ENCODE results near the gene TMEM37.

Gene TMEM37

DNA sequence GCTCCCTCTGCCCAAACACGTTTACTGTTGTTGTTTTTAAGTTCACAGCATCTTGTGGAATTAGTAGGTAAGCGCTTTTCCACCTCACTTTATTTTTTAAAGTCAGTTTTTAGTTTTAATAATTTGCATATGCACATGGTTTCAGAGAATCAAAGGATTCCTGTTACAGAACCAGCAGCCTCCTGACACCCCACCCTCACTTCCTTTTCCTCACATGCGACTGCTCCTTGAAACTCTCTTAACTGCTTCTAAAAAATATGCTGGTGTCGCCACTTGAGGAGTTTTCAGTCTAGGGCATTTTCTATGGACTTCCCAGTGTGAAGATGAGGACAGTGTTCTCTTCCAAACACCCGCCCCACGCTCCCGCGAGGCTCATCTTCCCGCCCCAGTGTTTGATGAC is 14.4 kb downstream of the TMEM37 start:
- TF ChIP-seq, protein P1, sequence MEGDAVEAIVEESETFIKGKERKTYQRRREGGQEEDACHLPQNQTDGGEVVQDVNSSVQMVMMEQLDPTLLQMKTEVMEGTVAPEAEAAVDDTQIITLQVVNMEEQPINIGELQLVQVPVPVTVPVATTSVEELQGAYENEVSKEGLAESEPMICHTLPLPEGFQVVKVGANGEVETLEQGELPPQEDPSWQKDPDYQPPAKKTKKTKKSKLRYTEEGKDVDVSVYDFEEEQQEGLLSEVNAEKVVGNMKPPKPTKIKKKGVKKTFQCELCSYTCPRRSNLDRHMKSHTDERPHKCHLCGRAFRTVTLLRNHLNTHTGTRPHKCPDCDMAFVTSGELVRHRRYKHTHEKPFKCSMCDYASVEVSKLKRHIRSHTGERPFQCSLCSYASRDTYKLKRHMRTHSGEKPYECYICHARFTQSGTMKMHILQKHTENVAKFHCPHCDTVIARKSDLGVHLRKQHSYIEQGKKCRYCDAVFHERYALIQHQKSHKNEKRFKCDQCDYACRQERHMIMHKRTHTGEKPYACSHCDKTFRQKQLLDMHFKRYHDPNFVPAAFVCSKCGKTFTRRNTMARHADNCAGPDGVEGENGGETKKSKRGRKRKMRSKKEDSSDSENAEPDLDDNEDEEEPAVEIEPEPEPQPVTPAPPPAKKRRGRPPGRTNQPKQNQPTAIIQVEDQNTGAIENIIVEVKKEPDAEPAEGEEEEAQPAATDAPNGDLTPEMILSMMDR (IDR thresholded peaks at IDR 0.05; ENCODE audit: low read length, missing control alignments), result no peak

DNA sequence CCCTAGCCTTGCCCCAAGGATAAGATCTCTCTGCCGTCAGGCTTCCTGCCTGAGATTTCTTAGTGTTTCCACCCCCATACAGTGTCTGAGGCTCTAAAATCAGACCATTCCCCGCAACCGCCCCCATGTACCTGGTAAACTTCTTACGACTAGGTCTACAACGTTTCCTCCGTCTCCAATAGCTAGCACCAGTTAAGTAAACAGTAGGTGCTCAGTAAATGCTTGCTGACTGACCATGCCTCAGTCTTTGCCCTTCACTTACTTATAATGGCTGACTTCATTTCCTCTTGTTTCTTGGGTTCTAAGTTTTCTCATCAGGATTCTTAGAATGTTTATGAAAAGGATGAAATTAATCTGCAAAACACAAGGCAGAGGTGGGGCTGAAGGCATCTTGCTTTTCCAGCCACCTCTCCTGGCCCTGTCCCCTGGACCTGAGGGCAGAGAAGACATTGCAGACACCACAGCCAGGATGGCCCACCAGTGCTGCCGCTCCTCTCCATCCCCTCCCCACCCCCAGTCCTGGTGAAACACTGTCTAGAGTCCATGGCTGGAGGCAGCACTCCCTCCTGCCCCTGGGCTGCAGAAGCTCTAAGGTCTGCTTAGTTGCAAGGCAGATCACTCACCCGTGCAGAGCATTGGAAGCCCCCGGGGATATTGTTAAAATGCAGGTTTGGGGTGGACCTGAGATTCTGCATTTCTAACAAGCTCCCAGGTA is 16.9 kb downstream of the TMEM37 start:
- TF ChIP-seq, protein P1 (IDR thresholded peaks at IDR 0.05; ENCODE audit: low read length, missing control alignments), result no peak
- H3K4me3 ChIP-seq (replicated peaks; ENCODE audit: low read depth, low read length), result no peak overlapping the region
- no peak for DNase-seq (ENCODE audit: low read depth)

More for the DNA sequence above, 14.4 kb downstream of the TMEM37 start:
- DNase-seq (ENCODE audit: low read depth), result no peak
- H3K4me3 ChIP-seq (replicated peaks; ENCODE audit: low read depth, low read length), result no peak overlapping the region

DNA sequence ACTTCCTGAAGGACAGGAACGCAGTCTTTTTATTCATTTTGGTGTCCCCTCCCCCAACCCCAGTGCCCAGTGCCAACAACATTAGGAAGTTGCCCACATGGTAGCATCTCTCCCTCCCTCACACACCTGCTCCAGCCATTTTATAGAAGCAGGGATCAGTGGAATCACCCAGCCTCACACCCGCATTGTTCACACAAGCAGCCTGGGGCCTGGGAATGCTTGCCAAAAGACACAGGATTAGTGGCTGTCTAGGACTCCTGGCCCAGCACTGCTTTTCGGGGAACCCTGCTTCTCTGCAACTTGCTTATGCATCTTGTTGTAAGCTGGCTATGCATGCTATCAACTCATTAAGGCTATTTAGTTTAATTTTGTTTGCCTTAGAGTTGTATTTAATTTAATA is 17.9 kb downstream of the TMEM37 start:
- no peak for DNase-seq (ENCODE audit: low read depth)
- no peak overlapping the region for H3K4me3 ChIP-seq (replicated peaks; ENCODE audit: low read depth, low read length)
- TF ChIP-seq, protein P1 (IDR thresholded peaks at IDR 0.05; ENCODE audit: low read length, missing control alignments), result no peak

DNA sequence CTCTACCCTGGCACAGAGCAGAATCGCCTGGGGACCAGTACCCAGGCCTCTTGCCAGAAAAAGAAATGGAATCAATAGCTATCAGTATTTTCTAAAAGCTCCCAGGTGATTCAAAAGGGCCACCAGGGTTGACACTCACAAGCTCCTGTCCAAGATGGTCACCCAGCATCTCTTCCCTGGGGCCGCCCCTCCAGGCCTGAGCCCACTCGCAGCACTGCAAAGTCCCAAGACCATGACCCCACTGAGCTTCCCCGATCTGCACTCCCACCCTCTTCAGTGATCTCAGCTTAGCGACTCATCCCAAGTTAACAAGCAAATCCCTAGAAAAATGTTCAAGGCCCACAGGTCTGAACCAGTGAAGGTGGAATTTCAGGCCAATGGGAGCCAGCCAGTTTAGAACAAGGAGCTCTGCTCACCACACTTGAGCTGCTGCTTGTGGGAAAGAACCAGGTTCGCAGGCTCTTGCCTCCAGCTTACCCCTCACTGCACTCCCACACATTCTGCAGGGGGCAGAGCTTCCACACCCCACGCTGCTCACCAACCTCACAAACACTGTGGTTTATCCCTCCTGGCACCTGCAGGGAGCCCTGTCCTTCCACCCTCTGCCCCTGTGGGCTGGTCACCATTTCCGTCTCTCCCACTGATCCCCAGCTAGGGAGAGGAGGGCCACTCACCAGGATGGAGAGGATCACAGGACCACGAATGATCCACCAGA is 19.8 kb downstream of the TMEM37 start:
- TF ChIP-seq, protein P1 (IDR thresholded peaks at IDR 0.05; ENCODE audit: low read length, missing control alignments), result no peak
- H3K4me3 ChIP-seq (replicated peaks; ENCODE audit: low read depth, low read length), result no peak overlapping the region
- no peak for DNase-seq (ENCODE audit: low read depth)

DNA sequence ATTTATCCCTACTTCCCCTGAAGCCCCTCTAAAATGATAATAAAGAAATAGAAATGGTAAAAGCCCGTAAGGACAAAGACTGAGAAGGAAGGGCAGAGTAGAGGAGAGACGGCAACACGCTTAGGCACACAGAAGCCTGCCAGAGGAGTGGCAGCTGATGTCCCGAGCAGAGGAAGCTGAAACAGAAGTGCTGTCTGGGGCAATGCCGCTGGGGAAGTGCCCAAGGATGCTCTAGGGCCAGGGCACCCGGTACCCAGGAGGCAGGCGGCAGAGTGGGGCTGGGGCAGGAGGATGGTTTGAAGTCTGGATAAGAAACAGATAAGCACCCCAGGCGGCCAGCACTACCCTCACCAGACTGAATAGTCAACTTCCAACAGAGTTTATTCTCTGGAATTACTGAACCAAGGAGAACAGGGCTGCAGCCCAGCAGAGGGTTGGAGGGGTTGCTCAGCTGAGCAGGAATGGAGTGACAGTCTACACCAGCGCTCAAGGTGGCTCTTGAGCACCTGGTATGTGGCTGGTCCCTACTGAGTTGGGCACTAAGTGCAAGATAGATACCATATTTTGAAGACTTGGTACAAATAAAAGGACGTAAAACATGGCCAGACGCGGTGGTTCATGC is 22.4 kb downstream of the TMEM37 start:
- no peak for DNase-seq (ENCODE audit: low read depth)
- H3K4me3 ChIP-seq (replicated peaks; ENCODE audit: low read depth, low read length), result no peak overlapping the region
- TF ChIP-seq, protein P1 (IDR thresholded peaks at IDR 0.05; ENCODE audit: low read length, missing control alignments), result no peak

DNA sequence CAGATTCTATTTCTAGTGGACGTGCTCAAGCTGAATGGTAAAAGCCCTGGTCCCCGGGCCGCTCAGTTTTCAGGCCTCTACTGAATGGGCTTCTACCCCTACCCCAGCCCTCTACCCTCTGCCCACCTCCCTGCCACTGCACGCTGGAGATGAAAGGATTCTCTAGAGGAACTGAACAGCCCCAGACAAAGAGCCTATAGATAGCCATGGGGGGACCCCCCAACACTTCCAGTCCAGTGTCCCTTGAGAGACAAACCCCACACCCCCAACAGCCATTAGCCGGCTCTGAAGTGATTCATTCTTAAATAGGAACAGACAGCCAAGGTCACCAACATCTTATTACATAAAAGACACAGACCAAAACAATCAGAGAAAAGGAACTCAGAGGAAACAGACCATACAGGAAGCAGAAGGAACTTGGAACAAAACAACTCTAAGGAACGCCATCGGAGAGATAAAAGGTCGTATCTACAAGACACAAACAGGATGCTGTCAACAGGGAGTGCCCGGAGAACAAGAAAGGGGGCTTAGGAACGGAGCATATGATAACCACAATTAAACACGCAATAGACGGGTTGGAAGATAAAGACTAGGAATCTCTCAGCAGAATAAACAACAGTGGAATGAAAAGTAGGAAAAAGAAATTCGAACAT is 23.5 kb downstream of the TMEM37 start:
- TF ChIP-seq, protein P1 (IDR thresholded peaks at IDR 0.05; ENCODE audit: low read length, missing control alignments), result no peak
- no peak overlapping the region for H3K4me3 ChIP-seq (replicated peaks; ENCODE audit: low read depth, low read length)
- peak; percentile 81 for DNase-seq (ENCODE audit: low read depth)
